HL-60 (cell line): ENCODE measurements around the gene LST1.

Experiments
- GABPA ChIP-seq: IDR thresholded peaks from 2 replicates; pipeline ENCODE4 v1.6.1; 2012; ENCODE audit warnings: low read depth
- POLR2AphosphoS5 ChIP-seq: IDR thresholded peaks from 2 replicates; pipeline ENCODE4 v1.6.1; 2012; ENCODE audit warnings: low read depth
- TF ChIP-seq, protein P1 (sequence below): IDR thresholded peaks from one replicate; pipeline ENCODE4 v1.5.1; 2011; ENCODE audit warnings: low read length, control low read depth, inconsistent platforms; ENCODE audit not compliant: insufficient read depth
- TF ChIP-seq, protein P2 (sequence below): IDR thresholded peaks from 2 replicates; pipeline ENCODE4 v1.6.1; 2012; ENCODE audit warnings: low read depth; ENCODE audit not compliant: insufficient replicate concordance

DNA sequence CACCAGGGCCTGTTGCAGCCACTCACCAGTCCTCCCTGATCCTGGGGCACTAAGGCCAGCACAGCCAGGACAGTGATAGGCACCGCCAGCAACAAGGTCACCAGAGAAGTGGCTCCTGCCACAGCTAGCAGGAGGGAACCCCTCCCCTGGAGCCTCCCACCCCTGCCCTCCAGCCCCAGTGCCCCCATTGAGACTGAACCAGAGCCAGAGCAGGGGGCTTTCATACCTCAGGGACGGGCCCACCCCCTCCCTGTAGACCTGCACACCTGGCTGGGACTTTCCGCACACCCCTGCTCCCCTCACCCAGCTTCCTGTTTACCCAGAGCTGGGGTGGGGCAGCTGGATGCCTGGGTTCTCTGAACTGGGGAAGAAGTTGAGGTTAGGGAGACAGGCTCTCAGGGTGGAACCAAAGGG lies 3.8 kb upstream of the LST1 start, which contains the start of gene LTB:
- TF ChIP-seq, protein P1, sequence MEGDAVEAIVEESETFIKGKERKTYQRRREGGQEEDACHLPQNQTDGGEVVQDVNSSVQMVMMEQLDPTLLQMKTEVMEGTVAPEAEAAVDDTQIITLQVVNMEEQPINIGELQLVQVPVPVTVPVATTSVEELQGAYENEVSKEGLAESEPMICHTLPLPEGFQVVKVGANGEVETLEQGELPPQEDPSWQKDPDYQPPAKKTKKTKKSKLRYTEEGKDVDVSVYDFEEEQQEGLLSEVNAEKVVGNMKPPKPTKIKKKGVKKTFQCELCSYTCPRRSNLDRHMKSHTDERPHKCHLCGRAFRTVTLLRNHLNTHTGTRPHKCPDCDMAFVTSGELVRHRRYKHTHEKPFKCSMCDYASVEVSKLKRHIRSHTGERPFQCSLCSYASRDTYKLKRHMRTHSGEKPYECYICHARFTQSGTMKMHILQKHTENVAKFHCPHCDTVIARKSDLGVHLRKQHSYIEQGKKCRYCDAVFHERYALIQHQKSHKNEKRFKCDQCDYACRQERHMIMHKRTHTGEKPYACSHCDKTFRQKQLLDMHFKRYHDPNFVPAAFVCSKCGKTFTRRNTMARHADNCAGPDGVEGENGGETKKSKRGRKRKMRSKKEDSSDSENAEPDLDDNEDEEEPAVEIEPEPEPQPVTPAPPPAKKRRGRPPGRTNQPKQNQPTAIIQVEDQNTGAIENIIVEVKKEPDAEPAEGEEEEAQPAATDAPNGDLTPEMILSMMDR: no peak
- TF ChIP-seq GABPA (no peak), POLR2AphosphoS5 (no peak)
- TF ChIP-seq, protein P2, sequence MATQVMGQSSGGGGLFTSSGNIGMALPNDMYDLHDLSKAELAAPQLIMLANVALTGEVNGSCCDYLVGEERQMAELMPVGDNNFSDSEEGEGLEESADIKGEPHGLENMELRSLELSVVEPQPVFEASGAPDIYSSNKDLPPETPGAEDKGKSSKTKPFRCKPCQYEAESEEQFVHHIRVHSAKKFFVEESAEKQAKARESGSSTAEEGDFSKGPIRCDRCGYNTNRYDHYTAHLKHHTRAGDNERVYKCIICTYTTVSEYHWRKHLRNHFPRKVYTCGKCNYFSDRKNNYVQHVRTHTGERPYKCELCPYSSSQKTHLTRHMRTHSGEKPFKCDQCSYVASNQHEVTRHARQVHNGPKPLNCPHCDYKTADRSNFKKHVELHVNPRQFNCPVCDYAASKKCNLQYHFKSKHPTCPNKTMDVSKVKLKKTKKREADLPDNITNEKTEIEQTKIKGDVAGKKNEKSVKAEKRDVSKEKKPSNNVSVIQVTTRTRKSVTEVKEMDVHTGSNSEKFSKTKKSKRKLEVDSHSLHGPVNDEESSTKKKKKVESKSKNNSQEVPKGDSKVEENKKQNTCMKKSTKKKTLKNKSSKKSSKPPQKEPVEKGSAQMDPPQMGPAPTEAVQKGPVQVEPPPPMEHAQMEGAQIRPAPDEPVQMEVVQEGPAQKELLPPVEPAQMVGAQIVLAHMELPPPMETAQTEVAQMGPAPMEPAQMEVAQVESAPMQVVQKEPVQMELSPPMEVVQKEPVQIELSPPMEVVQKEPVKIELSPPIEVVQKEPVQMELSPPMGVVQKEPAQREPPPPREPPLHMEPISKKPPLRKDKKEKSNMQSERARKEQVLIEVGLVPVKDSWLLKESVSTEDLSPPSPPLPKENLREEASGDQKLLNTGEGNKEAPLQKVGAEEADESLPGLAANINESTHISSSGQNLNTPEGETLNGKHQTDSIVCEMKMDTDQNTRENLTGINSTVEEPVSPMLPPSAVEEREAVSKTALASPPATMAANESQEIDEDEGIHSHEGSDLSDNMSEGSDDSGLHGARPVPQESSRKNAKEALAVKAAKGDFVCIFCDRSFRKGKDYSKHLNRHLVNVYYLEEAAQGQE: no peak
